ENCODE results near the gene ATP6V0C. TPM values are rescaled to one million over a fixed set of nuclear protein-coding genes. Genes with fewer than 3 reads are reported as not detected.

Gene ATP6V0C
- total RNA-seq, 1 donor from 2014 or later = 311 TPM

- Mint-ChIP-seq H3K4me1 (ENCODE audit: low read depth, unreplicated experiment) (no peaks in the 10 kb centered on the region), H3K27me3 (ENCODE audit: low read depth, unreplicated experiment) (peaks cover 3% of the 10 kb centered on the region), H3K4me3 (ENCODE audit: unreplicated experiment) (no peak overlapping the region), H3K36me3 (ENCODE audit: low read depth, unreplicated experiment) (peaks cover 9% of the 10 kb centered on the region), H3K9me3 (ENCODE audit: unreplicated experiment) (no peaks in the 10 kb centered on the region), H3K27ac (ENCODE audit: unreplicated experiment) (no peak overlapping the region)
- H3K4me1 ChIP-seq (ENCODE audit: insufficient read depth, low read length) = no peaks in the 10 kb centered on the region
- FAIRE-seq (no peak), DNase-seq (ENCODE audit: low read depth) (no peak)
- no peaks in the 10 kb centered on the region for H3K27me3 ChIP-seq (ENCODE audit: insufficient read depth, low read length)
- no peaks in the 10 kb centered on the region for H3K36me3 ChIP-seq (ENCODE audit: insufficient read depth, low read length)
- H3K9me3 ChIP-seq (ENCODE audit: insufficient read depth, low read depth, low read length) = no peaks in the 10 kb centered on the region
- no peak for TF ChIP-seq CTCF (IDR thresholded peaks at IDR 0.05; ENCODE audit: insufficient read depth, low read depth, low read length)
- no peak for TF ChIP-seq EZH2 (IDR thresholded peaks at IDR 0.05; ENCODE audit: insufficient read depth, low read length)
- no peak overlapping the region for H3K27ac ChIP-seq (ENCODE audit: low read depth, low read length)
- H3K9ac ChIP-seq (ENCODE audit: low read length) = no peak overlapping the region
- no peaks in the 10 kb centered on the region for H3K79me2 ChIP-seq (ENCODE audit: insufficient read depth, low read length)
- H2AFZ ChIP-seq (ENCODE audit: low read depth, low read length) = no peak overlapping the region
- no peak overlapping the region for H3K4me3 ChIP-seq (ENCODE audit: insufficient read depth, low read depth, low read length)
- H3K4me2 ChIP-seq (ENCODE audit: low read length) = no peak overlapping the region
- H4K20me1 ChIP-seq (ENCODE audit: insufficient read depth, low read length) = peaks cover 15% of the 10 kb centered on the region
Observed at GRCh38 chr16:2494616-2495015, 19.1 kb upstream of the ATP6V0C start.

GRCh38 chr16:2495041-2495440 lies 18.7 kb upstream of the ATP6V0C start:
- no peaks in the 10 kb centered on the region for H3K36me3 ChIP-seq (ENCODE audit: insufficient read depth, low read length)
- DNase-seq (ENCODE audit: low read depth) (no peak), FAIRE-seq (no peak)
- no peaks in the 10 kb centered on the region for H3K4me1 ChIP-seq (ENCODE audit: insufficient read depth, low read length)
- H3K4me3 ChIP-seq (ENCODE audit: insufficient read depth, low read depth, low read length) = no peak overlapping the region
- no peaks in the 10 kb centered on the region for H3K9me3 ChIP-seq (ENCODE audit: insufficient read depth, low read depth, low read length)
- peaks cover 7% of the 10 kb centered on the region for H3K36me3 Mint-ChIP-seq (ENCODE audit: low read depth, unreplicated experiment)
- peaks cover 3% of the 10 kb centered on the region for H3K27me3 Mint-ChIP-seq (ENCODE audit: low read depth, unreplicated experiment)
- no peak overlapping the region for H3K4me2 ChIP-seq (ENCODE audit: low read length)
- no peaks in the 10 kb centered on the region for H3K79me2 ChIP-seq (ENCODE audit: insufficient read depth, low read length)
- H2AFZ ChIP-seq (ENCODE audit: low read depth, low read length) = no peak overlapping the region
- peaks cover 11% of the 10 kb centered on the region for H4K20me1 ChIP-seq (ENCODE audit: insufficient read depth, low read length)
- no peak overlapping the region for H3K9ac ChIP-seq (ENCODE audit: low read length)
- H3K27ac Mint-ChIP-seq (ENCODE audit: unreplicated experiment) = no peak overlapping the region
- TF ChIP-seq CTCF (IDR thresholded peaks at IDR 0.05; ENCODE audit: insufficient read depth, low read depth, low read length) (no peak), EZH2 (IDR thresholded peaks at IDR 0.05; ENCODE audit: insufficient read depth, low read length) (no peak)
- no peak overlapping the region for H3K4me3 Mint-ChIP-seq (ENCODE audit: unreplicated experiment)
- no peaks in the 10 kb centered on the region for H3K27me3 ChIP-seq (ENCODE audit: insufficient read depth, low read length)
- H3K4me1 Mint-ChIP-seq (ENCODE audit: low read depth, unreplicated experiment) = no peaks in the 10 kb centered on the region
- no peaks in the 10 kb centered on the region for H3K9me3 Mint-ChIP-seq (ENCODE audit: unreplicated experiment)
- no peak overlapping the region for H3K27ac ChIP-seq (ENCODE audit: low read depth, low read length)

GRCh38 chr16:2496223-2497115 lies 17.3 kb upstream of the ATP6V0C start:
- Histone ChIP-seq H3K79me2 (ENCODE audit: insufficient read depth, low read length) (no peaks in the 10 kb centered on the region), H3K9ac (ENCODE audit: low read length) (no peak overlapping the region), H3K36me3 (ENCODE audit: insufficient read depth, low read length) (no peaks in the 10 kb centered on the region), H3K27ac (ENCODE audit: low read depth, low read length) (no peak overlapping the region), H3K9me3 (ENCODE audit: insufficient read depth, low read depth, low read length) (no peaks in the 10 kb centered on the region), H3K4me1 (ENCODE audit: insufficient read depth, low read length) (no peaks in the 10 kb centered on the region), H4K20me1 (ENCODE audit: insufficient read depth, low read length) (peaks cover 10% of the 10 kb centered on the region), H3K27me3 (ENCODE audit: insufficient read depth, low read length) (no peaks in the 10 kb centered on the region), H3K4me3 (ENCODE audit: insufficient read depth, low read depth, low read length) (no peak overlapping the region), H3K4me2 (ENCODE audit: low read length) (no peak overlapping the region), H2AFZ (ENCODE audit: low read depth, low read length) (no peak overlapping the region)
- DNase-seq (ENCODE audit: low read depth) = no peak
- Mint-ChIP-seq H3K27ac (ENCODE audit: unreplicated experiment) (no peak overlapping the region), H3K4me1 (ENCODE audit: low read depth, unreplicated experiment) (no peaks in the 10 kb centered on the region), H3K36me3 (ENCODE audit: low read depth, unreplicated experiment) (peaks cover 5% of the 10 kb centered on the region), H3K4me3 (ENCODE audit: unreplicated experiment) (no peak overlapping the region), H3K9me3 (ENCODE audit: unreplicated experiment) (no peaks in the 10 kb centered on the region), H3K27me3 (ENCODE audit: low read depth, unreplicated experiment) (no peaks in the 10 kb centered on the region)
- no peak for FAIRE-seq
- TF ChIP-seq CTCF (IDR thresholded peaks at IDR 0.05; ENCODE audit: insufficient read depth, low read depth, low read length) (no peak), EZH2 (IDR thresholded peaks at IDR 0.05; ENCODE audit: insufficient read depth, low read length) (no peak)
